Hepatocyte (in vitro differentiated cells): ENCODE measurements around the gene CCDC183. TPM values are rescaled to one million over a fixed set of nuclear protein-coding genes. Genes with fewer than 3 reads are reported as not detected.

Source experiments
- DNase-seq: peaks from one replicate; pipeline ENCODE4 v3.0.0-alpha.2; 2016; ENCODE audit warnings: low spot score
- H2AFZ ChIP-seq: fragments of 200-600 bp; sonication (generic); 2 replicates; pipeline ENCODE4 v1.6.0; 2016; ENCODE audit warnings: antibody characterized with exemption, mild to moderate bottlenecking
- H3K27ac ChIP-seq: fragments of 200-600 bp; sonication (generic); 2 replicates; pipeline ENCODE4 v1.5.1; 2016; ENCODE audit warnings: mild to moderate bottlenecking
- H3K27me3 ChIP-seq: fragments of 200-600 bp; sonication (generic); 2 replicates; pipeline ENCODE4 v1.6.1; 2016
- H3K36me3 ChIP-seq: fragments of 200-600 bp; sonication (generic); replicated peaks from 2 replicates; pipeline ENCODE4 v1.5.1; 2016; ENCODE audit warnings: low read depth; ENCODE audit not compliant: insufficient read depth
- H3K4me1 ChIP-seq: fragments of 200-600 bp; sonication (generic); 2 replicates; pipeline ENCODE4 v1.5.1; 2016; ENCODE audit warnings: mild to moderate bottlenecking, moderate library complexity; ENCODE audit not compliant: insufficient read depth
- H3K4me2 ChIP-seq: fragments of 200-600 bp; sonication (generic); 2 replicates; pipeline ENCODE4 v1.6.0; 2016
- H3K4me3 ChIP-seq: fragments of 200-600 bp; sonication (generic); 2 replicates; pipeline ENCODE4 v1.5.1; 2016; ENCODE audit warnings: mild to moderate bottlenecking
- H3K79me2 ChIP-seq: fragments of 200-600 bp; sonication (generic); 2 replicates; pipeline ENCODE4 v1.6.0; 2017; ENCODE audit warnings: mild to moderate bottlenecking
- H3K9me2 ChIP-seq: fragments of 200-600 bp; sonication (generic); replicated peaks from 2 replicates; pipeline ENCODE4 v1.6.0; 2017; ENCODE audit warnings: mild to moderate bottlenecking; ENCODE audit not compliant: insufficient read depth
- H3K9me3 ChIP-seq: fragments of 200-600 bp; sonication (generic); 2 replicates; pipeline ENCODE4 v1.5.1; 2016; ENCODE audit warnings: low read depth, mild to moderate bottlenecking
- H4K20me1 ChIP-seq: fragments of 200-600 bp; sonication (generic); 2 replicates; pipeline ENCODE4 v1.6.0; 2016; ENCODE audit warnings: mild to moderate bottlenecking; ENCODE audit not compliant: insufficient read depth, poor library complexity, severe bottlenecking
- EZH2 ChIP-seq: fragments of 200-600 bp; sonication (generic); IDR thresholded peaks from 2 replicates; pipeline ENCODE4 v1.6.1; 2016; ENCODE audit warnings: antibody characterized with exemption, mild to moderate bottlenecking, borderline replicate concordance
- EZH2phosphoT487 ChIP-seq: fragments of 200-600 bp; sonication (generic); IDR thresholded peaks from one replicate; pipeline ENCODE4 v1.6.1; 2018; ENCODE audit warnings: antibody characterized with exemption, mild to moderate bottlenecking, low read depth, moderate library complexity; ENCODE audit not compliant: unreplicated experiment, severe bottlenecking
- WGBS: methylation state at CpG from one replicate; pipeline ENCODE4 v1.1.6; 2016; ENCODE audit warnings: low lambda C conversion rate; ENCODE audit errors: missing lambda C conversion rate; 5-methylcytosine and 5-hydroxymethylcytosine counted together
- polyA plus RNA-seq: library from polyadenylated mRNA; unstranded; fragments of >200 nt; fragmentation: Nextera tagmentation; extraction: Ambion mirVana; gene quantifications from 2 replicates; pipeline ENCODE4 v1.2.1, GENCODE V29; 2016
- total RNA-seq: library from RNA; depleted of rRNA; stranded (reverse); fragments of >200 nt; gene quantifications from 2 replicates; pipeline ENCODE4 v1.2.3, GENCODE V29; 2014
- TF ChIP-seq, protein P1 (sequence below): fragments of 200-600 bp; sonication (generic); IDR thresholded peaks from 2 replicates; pipeline ENCODE4 v1.5.1; 2016; ENCODE audit warnings: antibody characterized with exemption, mild to moderate bottlenecking; ENCODE audit not compliant: poor library complexity

CCDC183 gene
- total and polyA plus RNA-seq, 2 experiments from 2014 or later = 17.7 to 32.1 TPM

DNA sequence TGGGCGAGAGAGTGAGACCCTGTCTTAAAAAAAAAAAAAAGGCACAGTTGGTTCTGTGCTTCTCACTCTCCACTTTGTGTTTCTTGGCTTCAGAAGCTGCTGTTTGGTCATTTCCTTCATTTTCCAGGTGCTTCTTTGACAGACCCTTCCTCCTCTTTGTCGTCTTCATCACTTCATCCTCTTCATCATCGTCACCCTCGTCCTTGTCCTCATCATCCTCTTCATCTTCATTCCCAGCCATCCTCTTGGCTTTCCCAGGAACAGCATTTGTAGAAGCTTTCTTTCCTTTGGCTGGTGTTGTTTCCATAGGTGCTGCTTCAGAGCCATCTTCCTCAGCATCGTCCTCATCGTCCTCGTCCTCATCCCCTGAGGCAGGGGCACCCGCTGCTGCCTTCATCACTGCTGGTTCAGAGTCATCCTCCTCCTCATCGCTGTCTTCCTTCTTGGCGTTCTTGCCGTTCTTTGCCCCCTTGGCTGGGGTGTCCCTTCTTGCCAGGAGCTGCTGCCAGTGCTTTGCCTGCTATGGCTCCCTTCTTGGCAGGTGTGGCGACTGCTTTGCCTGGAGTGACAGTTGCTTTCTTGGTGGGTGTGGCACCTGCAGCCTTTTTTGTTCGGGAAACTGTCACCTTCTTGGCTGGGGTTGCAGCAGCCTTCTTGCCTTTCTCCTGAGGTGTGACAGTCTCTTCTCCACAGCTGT lies 18.7 kb downstream of the CCDC183 start:
- TF ChIP-seq EZH2 = no peak
- TF ChIP-seq, protein P1, sequence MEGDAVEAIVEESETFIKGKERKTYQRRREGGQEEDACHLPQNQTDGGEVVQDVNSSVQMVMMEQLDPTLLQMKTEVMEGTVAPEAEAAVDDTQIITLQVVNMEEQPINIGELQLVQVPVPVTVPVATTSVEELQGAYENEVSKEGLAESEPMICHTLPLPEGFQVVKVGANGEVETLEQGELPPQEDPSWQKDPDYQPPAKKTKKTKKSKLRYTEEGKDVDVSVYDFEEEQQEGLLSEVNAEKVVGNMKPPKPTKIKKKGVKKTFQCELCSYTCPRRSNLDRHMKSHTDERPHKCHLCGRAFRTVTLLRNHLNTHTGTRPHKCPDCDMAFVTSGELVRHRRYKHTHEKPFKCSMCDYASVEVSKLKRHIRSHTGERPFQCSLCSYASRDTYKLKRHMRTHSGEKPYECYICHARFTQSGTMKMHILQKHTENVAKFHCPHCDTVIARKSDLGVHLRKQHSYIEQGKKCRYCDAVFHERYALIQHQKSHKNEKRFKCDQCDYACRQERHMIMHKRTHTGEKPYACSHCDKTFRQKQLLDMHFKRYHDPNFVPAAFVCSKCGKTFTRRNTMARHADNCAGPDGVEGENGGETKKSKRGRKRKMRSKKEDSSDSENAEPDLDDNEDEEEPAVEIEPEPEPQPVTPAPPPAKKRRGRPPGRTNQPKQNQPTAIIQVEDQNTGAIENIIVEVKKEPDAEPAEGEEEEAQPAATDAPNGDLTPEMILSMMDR = no peak
- TF ChIP-seq EZH2phosphoT487 = no peak
- Histone ChIP-seq H3K36me3 (no peaks in the 10 kb centered on the region), H3K9me3 (no peaks in the 10 kb centered on the region), H3K27me3 (no peaks in the 10 kb centered on the region), H3K9me2 (no peaks in the 10 kb centered on the region), H3K79me2 (peaks cover 95% of the 10 kb centered on the region), H4K20me1 (peaks cover 21% of the 10 kb centered on the region), H3K4me3 (no peak overlapping the region), H3K4me2 (no peak overlapping the region), H2AFZ (no peak overlapping the region), H3K27ac (no peak overlapping the region), H3K4me1 (peaks cover 16% of the 10 kb centered on the region)
- WGBS = 97% methylated on average over 13 of the region's 13 CpGs
- no peak for DNase-seq

DNA sequence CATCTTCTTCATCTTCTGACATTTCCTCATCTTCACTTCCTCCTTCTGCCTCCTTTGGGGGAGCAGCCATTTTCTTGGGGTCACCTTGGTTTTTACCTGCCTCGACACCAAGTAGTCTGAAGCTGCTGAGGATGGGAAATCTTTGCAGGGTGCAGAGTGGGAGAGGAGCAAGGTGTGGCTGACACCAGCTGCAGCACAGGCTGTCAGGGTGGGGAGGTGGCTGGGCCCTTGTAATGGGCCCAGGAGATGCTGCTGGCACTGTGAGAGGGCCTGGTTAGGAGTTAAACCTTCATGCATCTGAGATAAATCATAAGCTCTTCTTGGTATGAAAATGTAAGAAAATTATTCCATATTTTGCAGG lies 19.3 kb downstream of the CCDC183 start:
- Histone ChIP-seq H4K20me1 (peaks cover 21% of the 10 kb centered on the region), H3K4me3 (no peak overlapping the region), H3K79me2 (peaks cover 95% of the 10 kb centered on the region), H3K36me3 (no peaks in the 10 kb centered on the region), H3K9me2 (no peaks in the 10 kb centered on the region), H3K4me1 (peaks cover 11% of the 10 kb centered on the region), H3K4me2 (no peak overlapping the region), H2AFZ (no peak overlapping the region), H3K27me3 (no peaks in the 10 kb centered on the region), H3K27ac (no peak overlapping the region), H3K9me3 (no peaks in the 10 kb centered on the region)
- TF ChIP-seq, protein P1 = no peak
- TF ChIP-seq EZH2phosphoT487 (no peak), EZH2 (no peak)
- 0% methylated on average over 1 of the region's 1 CpG for WGBS
- no peak for DNase-seq

DNA sequence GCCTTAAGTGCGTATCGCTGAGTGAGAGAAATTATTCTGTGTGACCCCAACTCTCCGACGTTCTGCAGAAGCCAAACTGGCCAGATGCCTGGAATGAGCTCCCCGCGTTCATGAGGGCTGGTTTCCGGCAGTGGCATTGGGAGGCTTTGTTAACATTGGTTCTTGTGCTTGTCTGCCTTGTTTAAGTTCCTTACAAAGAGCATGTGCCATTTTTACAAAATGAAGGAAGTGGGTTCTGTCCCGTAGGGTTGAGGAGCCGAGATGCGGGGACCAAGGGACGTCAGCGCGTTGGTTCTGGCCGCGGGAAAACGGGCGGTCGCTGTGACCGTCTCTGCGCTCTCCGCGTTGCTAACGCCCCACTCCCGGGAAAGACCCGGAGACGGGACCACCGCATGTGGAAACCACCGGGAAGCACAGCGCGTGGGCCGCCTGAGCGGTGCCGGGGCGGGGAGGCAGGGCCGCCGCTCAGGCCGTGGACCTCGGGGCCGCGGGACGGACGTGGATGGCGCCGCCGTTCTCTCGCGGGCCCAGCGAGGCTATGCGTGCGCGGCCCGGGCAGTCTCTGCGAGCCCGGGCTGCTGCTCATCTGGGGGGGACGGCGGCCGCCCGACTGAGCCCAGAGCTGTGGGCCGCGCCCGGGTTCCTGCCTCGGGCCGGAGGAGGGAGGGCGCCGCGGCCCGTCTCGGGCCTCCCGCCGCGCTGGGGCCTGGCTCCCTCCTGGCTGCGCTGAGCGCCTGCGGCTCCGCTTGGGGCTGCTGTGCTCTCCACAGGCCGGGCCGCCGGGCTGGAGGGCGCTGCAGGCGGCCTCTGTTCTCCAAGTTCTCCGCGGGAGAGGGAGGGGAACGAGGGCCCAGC lies 25.1 kb downstream of the CCDC183 start:
- H3K4me2 ChIP-seq = peak overlapping the region; percentile 70
- H3K36me3 ChIP-seq = no peaks in the 10 kb centered on the region
- no peak overlapping the region for H2AFZ ChIP-seq
- peaks cover 22% of the 10 kb centered on the region for H4K20me1 ChIP-seq
- H3K9me3 ChIP-seq = no peaks in the 10 kb centered on the region
- peaks cover 9% of the 10 kb centered on the region for H3K4me1 ChIP-seq
- 40% methylated on average over 61 of the region's 83 CpGs for WGBS
- no peaks in the 10 kb centered on the region for H3K27me3 ChIP-seq
- no peaks in the 10 kb centered on the region for H3K9me2 ChIP-seq
- peaks cover 64% of the 10 kb centered on the region for H3K79me2 ChIP-seq
- no peak for DNase-seq
- H3K4me3 ChIP-seq = no peak overlapping the region
- TF ChIP-seq EZH2phosphoT487 (no peak), EZH2 (no peak)
- TF ChIP-seq, protein P1 = no peak
- peak overlapping the region; percentile 45 for H3K27ac ChIP-seq
